Immature natural killer cell (primary cell): ENCODE measurements around the gene ILDR2. TPM values are rescaled to one million over a fixed set of nuclear protein-coding genes. Genes with fewer than 3 reads are reported as not detected.

Experiments
- DNase-seq, 3 donors: peaks; one replicate each; pipeline ENCODE4 v3.0.0; 2022; ENCODE audit warnings: mixed read lengths in 1 of 3
- H3K27ac Mint-ChIP-seq, 6 donors: one replicate each; pipeline ENCODE4 v1.8.0; 2020; ENCODE audit warnings: mixed read lengths in 6 of 6, mild to moderate bottlenecking in 5 of 6, inconsistent platforms in 4 of 6, moderate library complexity in 3 of 6
- H3K27me3 Mint-ChIP-seq, 3 donors: one replicate each; pipeline ENCODE4 v1.8.0; 2020 to 2021; ENCODE audit warnings: low read depth in 3 of 3, mild to moderate bottlenecking in 3 of 3, mixed read lengths in 3 of 3, moderate library complexity in 3 of 3, inconsistent platforms in 1 of 3
- H3K36me3 Mint-ChIP-seq, 3 donors: one replicate each; pipeline ENCODE4 v1.8.0; 2020; ENCODE audit warnings: mixed read lengths in 3 of 3, inconsistent platforms in 2 of 3, mild to moderate bottlenecking in 2 of 3
- H3K4me1 Mint-ChIP-seq, 2 donors: one replicate each; pipeline ENCODE4 v1.8.0; 2020; ENCODE audit warnings: inconsistent platforms in 2 of 2, mild to moderate bottlenecking in 2 of 2, mixed read lengths in 2 of 2, moderate library complexity in 1 of 2
- H3K4me3 Mint-ChIP-seq, 5 donors: one replicate each; pipeline ENCODE4 v1.8.0; 2020; ENCODE audit warnings: mild to moderate bottlenecking in 5 of 5, mixed read lengths in 5 of 5, inconsistent platforms in 3 of 5, moderate library complexity in 3 of 5
- H3K9me3 Mint-ChIP-seq, 6 donors: one replicate each; pipeline ENCODE4 v1.8.0; 2020; ENCODE audit warnings: mild to moderate bottlenecking in 6 of 6, mixed read lengths in 6 of 6, inconsistent platforms in 4 of 6, moderate library complexity in 3 of 6
- polyA plus RNA-seq, 3 donors: library from polyadenylated mRNA; unstranded; fragments of 300-500 nt; fragmentation: Illumina TruSeq; gene quantifications; one replicate each; pipeline ENCODE4 v1.2.3, GENCODE V29; 2021

The ILDR2 gene
- polyA plus RNA-seq, 3 donors from 2014 or later, result 1.9 TPM; not detected in 2

- Mint-ChIP-seq H3K4me1 (peaks cover under 1 to 7% of the 10 kb centered on the region in 2 donors), H3K4me3 (no peak overlapping the region)
These were observed 6.2 kb upstream of the ILDR2 start for GRCh38 chr1:166981589-166981988.

GRCh38 chr1:166980818-166981217 is 5.5 kb upstream of the ILDR2 start:
- peaks cover 7 to 15% of the 10 kb centered on the region in 2 donors for H3K4me1 Mint-ChIP-seq
- no peak overlapping the region for H3K27ac Mint-ChIP-seq
- no peaks in the 10 kb centered on the region for H3K36me3 Mint-ChIP-seq
- no peak overlapping the region for H3K4me3 Mint-ChIP-seq
- DNase-seq, result no peak
- peaks cover 0 to 6% (median 2%) of the 10 kb centered on the region in 3 donors for H3K27me3 Mint-ChIP-seq
- no peaks in the 10 kb centered on the region for H3K9me3 Mint-ChIP-seq

More at GRCh38 chr1:166981589-166981988, 6.2 kb upstream of the ILDR2 start:
- H3K27me3 Mint-ChIP-seq, result peaks cover 0 to 7% (median 0%) of the 10 kb centered on the region in 3 donors
- H3K9me3 Mint-ChIP-seq, result no peaks in the 10 kb centered on the region
- no peak for DNase-seq
- H3K36me3 Mint-ChIP-seq, result no peaks in the 10 kb centered on the region
- H3K27ac Mint-ChIP-seq, result no peak overlapping the region

GRCh38 chr1:166980383-166980782 is 5.0 kb upstream of the ILDR2 start:
- H3K9me3 Mint-ChIP-seq, result no peaks in the 10 kb centered on the region
- H3K4me1 Mint-ChIP-seq, result peaks cover 8 to 17% of the 10 kb centered on the region in 2 donors
- H3K4me3 Mint-ChIP-seq, result no peak overlapping the region
- no peaks in the 10 kb centered on the region for H3K36me3 Mint-ChIP-seq
- H3K27me3 Mint-ChIP-seq, result peaks cover 0 to 3% (median 2%) of the 10 kb centered on the region in 3 donors
- DNase-seq, result no peak
- H3K27ac Mint-ChIP-seq, result no peak overlapping the region

- Mint-ChIP-seq H3K4me1 (peaks cover 17 to 31% of the 10 kb centered on the region in 2 donors), H3K27me3 (peaks cover 5 to 11% (median 5%) of the 10 kb centered on the region in 3 donors), H3K4me3 (no peak overlapping the region), H3K9me3 (no peaks in the 10 kb centered on the region), H3K27ac (no peak overlapping the region), H3K36me3 (no peaks in the 10 kb centered on the region)
- no peak for DNase-seq
These were observed 3.5 kb upstream of the ILDR2 start for GRCh38 chr1:166978821-166979220.

GRCh38 chr1:166977951-166978350 is 2.6 kb upstream of the ILDR2 start:
- no peak for DNase-seq
- Mint-ChIP-seq H3K4me1 (peaks cover 17 to 31% of the 10 kb centered on the region in 2 donors), H3K27me3 (peaks cover 5 to 16% (median 5%) of the 10 kb centered on the region in 3 donors), H3K27ac (no peak overlapping the region), H3K9me3 (no peaks in the 10 kb centered on the region), H3K36me3 (no peaks in the 10 kb centered on the region), H3K4me3 (no peak overlapping the region)

- peak overlapping the region in 5 of 6 donors; percentile 32 to 89 (median 67) for H3K27ac Mint-ChIP-seq
- H3K36me3 Mint-ChIP-seq, result no peaks in the 10 kb centered on the region
- peak overlapping the region; percentile 84 to 93 (median 86) for H3K4me3 Mint-ChIP-seq
- peaks cover 5 to 30% (median 5%) of the 10 kb centered on the region in 3 donors for H3K27me3 Mint-ChIP-seq
- DNase-seq, result peak in 1 of 3 donors; percentile 14
- no peaks in the 10 kb centered on the region for H3K9me3 Mint-ChIP-seq
- peaks cover 17 to 31% of the 10 kb centered on the region in 2 donors for H3K4me1 Mint-ChIP-seq
These were observed 544 bp downstream of the ILDR2 start for GRCh38 chr1:166974647-166975345.

- peaks cover 5 to 35% (median 6%) of the 10 kb centered on the region in 3 donors for H3K27me3 Mint-ChIP-seq
- H3K4me3 Mint-ChIP-seq, result no peak overlapping the region
- H3K9me3 Mint-ChIP-seq, result no peaks in the 10 kb centered on the region
- no peak overlapping the region for H3K27ac Mint-ChIP-seq
- H3K4me1 Mint-ChIP-seq, result peaks cover 17 to 31% of the 10 kb centered on the region in 2 donors
- DNase-seq, result no peak
- H3K36me3 Mint-ChIP-seq, result no peaks in the 10 kb centered on the region
These were observed 2.5 kb downstream of the ILDR2 start for GRCh38 chr1:166972826-166973225.

GRCh38 chr1:166972193-166972592 is 3.1 kb downstream of the ILDR2 start:
- H3K36me3 Mint-ChIP-seq, result no peaks in the 10 kb centered on the region
- H3K27ac Mint-ChIP-seq, result no peak overlapping the region
- H3K27me3 Mint-ChIP-seq, result peaks cover 5 to 34% (median 7%) of the 10 kb centered on the region in 3 donors
- H3K9me3 Mint-ChIP-seq, result no peaks in the 10 kb centered on the region
- DNase-seq, result no peak
- no peak overlapping the region for H3K4me3 Mint-ChIP-seq
- H3K4me1 Mint-ChIP-seq, result peaks cover 17 to 30% of the 10 kb centered on the region in 2 donors

- H3K27ac Mint-ChIP-seq, result no peak overlapping the region
- H3K4me3 Mint-ChIP-seq, result no peak overlapping the region
- DNase-seq, result no peak
- H3K9me3 Mint-ChIP-seq, result no peaks in the 10 kb centered on the region
- H3K36me3 Mint-ChIP-seq, result no peaks in the 10 kb centered on the region
- peaks cover 14 to 21% of the 10 kb centered on the region in 2 donors for H3K4me1 Mint-ChIP-seq
- H3K27me3 Mint-ChIP-seq, result peaks cover 5 to 34% (median 10%) of the 10 kb centered on the region in 3 donors
These were observed 4.1 kb downstream of the ILDR2 start for GRCh38 chr1:166971252-166971651.

GRCh38 chr1:166969074-166969677 is 6.2 kb downstream of the ILDR2 start:
- H3K4me3 Mint-ChIP-seq, result no peak overlapping the region
- no peak for DNase-seq
- peaks cover 3 to 4% of the 10 kb centered on the region in 2 donors for H3K4me1 Mint-ChIP-seq
- H3K9me3 Mint-ChIP-seq, result no peaks in the 10 kb centered on the region
- H3K27ac Mint-ChIP-seq, result no peak overlapping the region
- no peaks in the 10 kb centered on the region for H3K36me3 Mint-ChIP-seq
- H3K27me3 Mint-ChIP-seq, result peaks cover 0 to 28% (median 5%) of the 10 kb centered on the region in 3 donors

GRCh38 chr1:166960858-166961474 is 14.4 kb downstream of the ILDR2 start:
- Mint-ChIP-seq H3K4me3 (no peak overlapping the region), H3K27me3 (peaks cover 0 to 4% (median 2%) of the 10 kb centered on the region in 3 donors), H3K27ac (no peak overlapping the region), H3K36me3 (peaks cover 0 to 6% (median 0%) of the 10 kb centered on the region in 3 donors), H3K4me1 (no peaks in the 10 kb centered on the region), H3K9me3 (no peaks in the 10 kb centered on the region)
- DNase-seq, result no peak

- peaks cover under 1 to 5% (median 4%) of the 10 kb centered on the region in 3 donors for H3K27me3 Mint-ChIP-seq
- no peaks in the 10 kb centered on the region for H3K9me3 Mint-ChIP-seq
- no peaks in the 10 kb centered on the region for H3K4me1 Mint-ChIP-seq
- H3K4me3 Mint-ChIP-seq, result no peak overlapping the region
- peaks cover 0 to 6% (median 5%) of the 10 kb centered on the region in 3 donors for H3K36me3 Mint-ChIP-seq
- H3K27ac Mint-ChIP-seq, result no peak overlapping the region
- no peak for DNase-seq
These were observed 18.5 kb downstream of the ILDR2 start for GRCh38 chr1:166956872-166957271.

- H3K9me3 Mint-ChIP-seq, result no peaks in the 10 kb centered on the region
- peaks cover 2 to 7% (median 4%) of the 10 kb centered on the region in 3 donors for H3K27me3 Mint-ChIP-seq
- H3K36me3 Mint-ChIP-seq, result peaks cover 0 to 6% (median 5%) of the 10 kb centered on the region in 3 donors
- no peak overlapping the region for H3K27ac Mint-ChIP-seq
- no peak for DNase-seq
- no peak overlapping the region for H3K4me3 Mint-ChIP-seq
- no peaks in the 10 kb centered on the region for H3K4me1 Mint-ChIP-seq
These were observed 19.1 kb downstream of the ILDR2 start for GRCh38 chr1:166956057-166956850.
